ENCODE data around the gene SPSB2. TPM values are rescaled to one million over a fixed set of nuclear protein-coding genes. Genes with fewer than 3 reads are reported as not detected.
"Not testable (repeated sequence)": the region's sequence is repeated elsewhere in the genome, so short reads cannot be mapped to it uniquely, and the experiment has no call there.

The SPSB2 gene
- total RNA-seq, 2 experiments from 2014 or later: 3.8 to 4.7 TPM

DNA sequence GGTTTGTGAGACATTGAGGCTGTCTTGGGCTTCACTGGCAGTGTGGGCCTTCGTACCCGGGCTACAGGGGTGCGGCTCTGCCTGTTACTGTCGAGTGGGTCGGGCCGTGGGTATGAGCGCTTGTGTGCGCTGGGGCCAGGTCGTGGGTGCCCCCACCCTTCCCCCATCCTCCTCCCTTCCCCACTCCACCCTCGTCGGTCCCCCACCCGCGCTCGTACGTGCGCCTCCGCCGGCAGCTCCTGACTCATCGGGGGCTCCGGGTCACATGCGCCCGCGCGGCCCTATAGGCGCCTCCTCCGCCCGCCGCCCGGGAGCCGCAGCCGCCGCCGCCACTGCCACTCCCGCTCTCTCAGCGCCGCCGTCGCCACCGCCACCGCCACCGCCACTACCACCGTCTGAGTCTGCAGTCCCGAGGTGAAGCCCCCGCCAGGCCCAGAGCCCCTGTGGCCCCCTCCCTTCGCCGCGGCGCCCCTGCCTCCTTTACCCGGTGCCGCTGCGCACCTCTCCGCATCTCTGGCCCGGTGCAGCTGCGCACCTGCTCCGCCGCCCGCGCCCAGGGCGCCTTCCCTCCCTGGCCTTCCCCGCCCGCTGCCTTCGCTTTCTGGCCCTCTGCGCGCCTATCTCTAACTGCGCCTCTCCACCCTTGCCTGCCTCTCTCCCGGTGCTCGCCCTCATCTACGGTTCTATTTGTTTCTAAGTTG is 41.3 kb upstream of the SPSB2 start, which contains the start of gene ENO2:
ENO2 (plus strand) TSS at position 335 of the 701 bp plus-strand sequence. CDS start 1,253 bp downstream, outside the sequence.
- DNase-seq: peak; percentile 88
- POLR2A ChIA-PET: interaction anchor here (0.5 to 2.6 kb wide), 5 partner anchors 10 to 29 kb away, joined by 3 to 11 read pairs (median 9); partner anchors contain the start of genes C12orf57, LRRC23 and RNU7-1
- Mint-ChIP-seq H3K4me1 (ENCODE audit: low read depth) (peaks cover 30% of the 10 kb centered on the region), H3K9me3 (no peaks in the 10 kb centered on the region), H3K36me3 (peaks cover 22% of the 10 kb centered on the region), H3K27me3 (no peaks in the 10 kb centered on the region), H3K27ac (peak within 1 kb of the TSS; percentile 88), H3K4me3 (peak within 1 kb of the TSS; percentile 92)
- intact Hi-C loops (cut with micrococcal nuclease): loop anchor here (1.0 to 2.0 kb wide), 4 partner anchors 23 to 104 kb away; partner anchors contain the start of genes LPCAT3 and SPSB2
- CTCF ChIA-PET: interaction anchor here (1.3 to 4.1 kb wide), 5 partner anchors 10 to 42 kb away, joined by 3 to 22 read pairs (median 12); partner anchors contain the start of gene SPSB2

DNA sequence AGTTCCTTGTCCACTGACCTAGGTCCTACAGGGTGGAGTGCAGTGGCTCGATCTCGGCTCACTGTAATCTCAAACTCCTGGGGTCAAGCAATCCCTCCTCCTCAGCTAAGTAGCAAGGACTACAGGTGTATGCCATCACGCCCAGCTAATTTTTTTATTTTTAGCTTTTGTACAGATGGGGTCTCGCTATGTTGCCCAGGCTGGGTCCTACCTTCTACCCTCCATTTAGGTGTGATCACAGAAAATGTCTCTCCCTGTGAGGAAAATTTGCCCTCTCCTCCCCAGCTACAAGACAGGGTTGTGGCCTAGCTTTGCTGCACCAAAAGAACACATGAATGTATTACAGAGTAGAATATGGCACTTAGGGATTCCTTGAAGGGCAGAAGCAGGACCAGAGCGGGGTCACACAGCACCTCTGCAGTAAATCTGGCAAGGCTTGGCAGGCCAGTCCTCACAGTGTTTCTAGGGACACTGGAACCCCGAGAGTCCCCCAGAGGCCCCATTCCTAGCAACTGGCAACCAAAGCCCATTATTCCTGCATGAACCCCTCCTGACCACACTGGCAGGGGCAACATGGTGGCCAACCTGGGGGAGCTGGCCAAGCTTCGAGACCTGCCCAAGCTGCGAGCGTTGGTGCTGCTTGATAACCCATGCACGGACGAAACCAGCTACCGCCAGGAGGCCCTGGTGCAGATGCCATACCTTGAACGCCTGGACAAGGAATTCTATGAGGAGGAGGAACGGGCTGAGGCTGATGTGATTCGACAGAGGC is 39.2 kb upstream of the SPSB2 start:
- H3K27ac Mint-ChIP-seq: no peak overlapping the region
- intact Hi-C loops (cut with micrococcal nuclease): no loop called here
- CTCF ChIA-PET: interaction anchor here (0.6 to 4.1 kb wide), 11 partner anchors 9 to 106 kb away, joined by 3 to 22 read pairs (median 3); partner anchors contain the start of genes C12orf57, LPCAT3, RNU7-1 and SPSB2

DNA sequence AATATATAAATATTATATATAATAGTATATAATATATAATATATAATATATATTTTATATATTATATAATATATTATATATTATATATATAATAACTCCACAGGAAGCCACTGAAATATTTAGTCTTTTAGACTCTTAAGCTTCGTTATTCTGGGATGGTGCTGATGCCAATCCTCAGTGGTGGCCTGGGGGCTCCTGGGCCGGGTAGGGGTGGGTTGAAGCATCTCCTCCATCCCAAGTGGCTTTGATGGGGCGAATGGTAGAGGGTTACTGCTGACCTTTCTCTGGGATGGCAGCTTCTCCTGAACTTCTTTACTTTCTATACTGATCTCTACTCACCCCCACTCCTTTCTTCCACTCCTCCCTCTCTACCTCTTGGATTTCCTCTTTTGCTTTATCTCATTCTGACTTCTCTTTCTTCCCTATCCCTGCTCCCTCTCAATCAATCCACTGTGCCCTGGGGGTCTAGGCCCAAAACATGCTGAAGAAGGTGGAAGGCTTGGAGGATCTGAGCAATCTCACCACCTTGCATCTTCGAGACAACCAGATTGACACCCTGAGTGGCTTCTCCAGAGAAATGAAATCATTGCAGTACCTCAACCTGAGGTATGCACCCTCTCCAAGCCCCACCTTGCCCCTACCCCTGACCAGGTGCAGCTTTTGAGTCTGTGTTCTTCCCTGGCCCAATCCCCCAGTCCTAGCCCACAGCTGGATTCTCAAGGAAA is 36.5 kb upstream of the SPSB2 start:
- no peaks in the 10 kb centered on the region for H3K27me3 Mint-ChIP-seq
- CTCF ChIA-PET: interaction anchor here (1.0 to 5.2 kb wide), 3 partner anchors 15 to 37 kb away, joined by 4 to 31 read pairs (median 13); partner anchors contain the start of gene SPSB2
- H3K27ac Mint-ChIP-seq: no peak overlapping the region

More for the DNA sequence above, 39.2 kb upstream of the SPSB2 start:
- Mint-ChIP-seq H3K9me3 (no peaks in the 10 kb centered on the region), H3K4me1 (ENCODE audit: low read depth) (peaks cover 28% of the 10 kb centered on the region), H3K36me3 (peaks cover 15% of the 10 kb centered on the region), H3K27me3 (no peaks in the 10 kb centered on the region), H3K4me3 (no peak overlapping the region)
- POLR2A ChIA-PET: interaction anchor here (1.2 to 2.3 kb wide), 3 partner anchors 8 to 32 kb away, joined by 3 to 11 read pairs (median 5); partner anchors contain the start of genes C12orf57, LRRC23 and RNU7-1
- no peak for DNase-seq

DNA sequence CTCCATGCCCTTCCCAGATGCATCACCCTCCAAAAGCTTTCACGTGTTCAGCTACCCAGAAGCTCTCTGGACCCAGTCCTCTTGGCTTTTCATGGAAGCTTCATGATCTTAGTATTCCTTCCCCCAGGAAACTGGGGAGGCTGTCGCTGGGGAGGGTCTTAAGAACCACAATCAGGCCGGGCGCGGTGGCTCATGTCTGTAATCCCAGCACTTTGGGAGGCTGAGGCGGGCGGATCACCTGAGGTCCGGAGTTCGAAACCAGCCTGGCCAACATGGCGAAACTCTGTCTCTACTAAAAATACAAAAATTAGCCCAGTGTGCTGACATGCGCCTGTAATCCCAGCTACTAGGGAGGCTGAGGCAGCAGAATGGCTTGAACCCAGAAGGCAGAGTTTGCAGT is 35.0 kb upstream of the SPSB2 start:
- H3K27ac Mint-ChIP-seq; H3K4me1 Mint-ChIP-seq (ENCODE audit: low read depth); H3K27me3 Mint-ChIP-seq; H3K36me3 Mint-ChIP-seq; H3K4me3 Mint-ChIP-seq; intact Hi-C loops (cut with micrococcal nuclease); DNase-seq; H3K9me3 Mint-ChIP-seq: not testable (repeated sequence)
- ChIA-PET POLR2A (interaction anchor here (0.7 to 3.0 kb wide), 4 partner anchors 30 to 36 kb away, joined by 3 to 13 read pairs (median 6); partner anchors contain the start of genes C12orf57, RNU7-1 and SPSB2), CTCF (interaction anchor here (4.0 to 5.2 kb wide), 3 partner anchors 17 to 35 kb away, joined by 13 to 31 read pairs (median 23); partner anchors contain the start of gene SPSB2)

More for the DNA sequence above, 36.5 kb upstream of the SPSB2 start:
- POLR2A ChIA-PET: interaction anchor here (1.5 to 3.0 kb wide), 3 partner anchors 18 to 37 kb away, joined by 5 to 13 read pairs (median 8); partner anchors contain the start of genes C12orf57, RNU7-1 and SPSB2
- no peak for DNase-seq
- intact Hi-C loops (cut with micrococcal nuclease): no loop called here
- Mint-ChIP-seq H3K4me3 (no peak overlapping the region), H3K36me3 (no peaks in the 10 kb centered on the region), H3K4me1 (ENCODE audit: low read depth) (peaks cover 11% of the 10 kb centered on the region), H3K9me3 (no peaks in the 10 kb centered on the region)

DNA sequence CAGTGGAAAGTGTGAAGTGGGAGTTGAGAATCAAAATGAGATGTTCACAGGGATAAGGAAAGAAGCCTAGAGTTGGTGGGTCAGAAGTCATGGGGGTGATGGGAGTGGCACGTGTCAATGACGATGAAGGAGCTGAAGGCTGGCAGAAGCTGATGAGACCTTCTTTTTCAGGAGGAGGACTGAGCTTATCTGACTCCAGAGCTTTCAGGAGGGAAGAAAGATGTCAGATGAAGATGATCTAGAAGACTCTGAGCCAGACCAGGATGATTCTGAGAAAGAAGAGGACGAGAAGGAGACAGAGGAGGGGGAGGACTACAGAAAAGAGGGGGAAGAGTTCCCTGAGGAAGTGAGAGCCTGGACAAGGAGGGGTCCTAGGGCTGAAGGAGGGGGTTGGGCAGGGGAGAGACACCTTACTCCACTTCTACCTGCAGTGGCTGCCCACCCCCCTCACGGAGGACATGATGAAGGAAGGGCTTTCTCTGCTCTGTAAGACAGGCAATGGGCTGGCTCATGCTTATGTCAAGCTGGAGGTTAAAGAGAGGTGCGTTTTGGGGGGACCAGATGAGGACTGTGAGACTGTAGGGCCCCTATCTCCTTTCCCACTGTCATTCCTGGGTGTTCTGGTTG is 32.4 kb upstream of the SPSB2 start:
- Mint-ChIP-seq H3K9me3 (no peaks in the 10 kb centered on the region), H3K4me3 (no peak overlapping the region), H3K27ac (no peak overlapping the region), H3K27me3 (no peaks in the 10 kb centered on the region), H3K4me1 (ENCODE audit: low read depth) (no peaks in the 10 kb centered on the region), H3K36me3 (no peaks in the 10 kb centered on the region)
- CTCF ChIA-PET: interaction anchor here (0.6 to 5.2 kb wide), 8 partner anchors 14 to 182 kb away, joined by 3 to 31 read pairs (median 3); partner anchors contain the start of genes C12orf57, COPS7A, MLF2 and RNU7-1
- no peak for DNase-seq
- POLR2A ChIA-PET: interaction anchor here (0.6 to 2.1 kb wide), 4 partner anchors 8 to 1031 kb away, joined by 3 to 11 read pairs (median 4); partner anchors contain the start of gene ENO2
- intact Hi-C loops (cut with micrococcal nuclease): loop anchor here (2.0 kb wide), 1 partner anchor 31 kb away; no protein-coding TSS in a partner anchor

DNA sequence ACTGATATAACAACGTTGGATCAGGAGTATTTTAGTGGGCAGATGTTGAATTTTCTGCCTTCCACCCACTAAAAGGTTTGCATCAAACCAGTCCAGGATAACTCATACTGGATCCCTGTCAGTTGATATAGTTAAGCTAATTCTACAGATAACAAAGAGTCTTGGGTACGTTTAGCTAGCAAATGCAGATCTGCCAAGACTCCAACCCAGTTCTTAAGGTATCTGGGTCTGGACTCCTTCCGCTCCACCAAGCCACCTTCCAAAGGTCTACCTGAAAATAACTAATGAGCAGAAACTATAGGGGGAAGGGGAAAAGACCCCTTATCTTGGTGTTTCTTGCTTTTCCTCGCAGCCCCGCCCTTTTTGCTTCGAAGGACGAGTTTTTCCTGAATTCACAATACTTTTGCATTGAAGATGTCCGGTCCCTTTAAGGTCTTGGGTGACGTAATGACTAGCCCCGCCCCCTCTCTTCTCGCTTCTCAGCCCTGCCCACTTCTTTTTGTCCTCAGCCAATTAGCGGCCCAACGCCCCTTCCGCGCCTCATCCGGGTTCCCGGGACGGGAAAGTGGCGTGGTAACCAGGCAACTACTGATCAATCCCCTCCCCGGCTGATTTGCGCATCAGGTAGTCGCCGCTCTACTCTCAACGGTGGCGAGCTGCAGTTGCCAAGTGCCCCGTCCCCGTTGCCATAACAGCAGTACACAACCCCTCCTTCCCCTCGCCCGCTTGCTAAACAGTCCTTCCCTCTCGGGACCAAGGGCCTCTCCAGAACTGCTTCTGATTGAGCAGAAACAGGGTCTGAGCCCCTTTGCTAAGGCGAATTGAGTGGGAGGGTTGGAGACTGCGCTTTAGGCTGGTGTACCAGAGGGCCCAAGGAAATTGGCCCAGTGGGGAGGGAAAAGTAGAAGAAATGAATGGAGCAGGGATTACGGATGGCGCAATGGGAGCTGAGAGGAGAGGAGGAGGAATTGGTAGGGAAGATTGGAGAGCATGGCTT is 31.5 kb upstream of the SPSB2 start, which contains the start of gene LRRC23:
LRRC23 (plus strand) TSS at position 543 of the 997 bp plus-strand sequence. CDS start 812 bp downstream, outside the sequence.
- peaks cover 5% of the 10 kb centered on the region for H3K4me1 Mint-ChIP-seq (ENCODE audit: low read depth)
- POLR2A ChIA-PET: interaction anchor here (0.7 to 2.1 kb wide), 5 partner anchors 9 to 35 kb away, joined by 3 to 11 read pairs (median 5); partner anchors contain the start of genes ENO2 and SPSB2
- no peak within 1 kb of the TSS for H3K4me3 Mint-ChIP-seq
- H3K9me3 Mint-ChIP-seq: no peaks in the 10 kb centered on the region
- CTCF ChIA-PET: interaction anchor here (1.1 to 5.2 kb wide), 5 partner anchors 13 to 152 kb away, joined by 3 to 31 read pairs (median 23); partner anchors contain the start of genes MLF2 and SPSB2
- H3K27ac Mint-ChIP-seq: no peak within 1 kb of the TSS
- no peaks in the 10 kb centered on the region for H3K36me3 Mint-ChIP-seq
- no peaks in the 10 kb centered on the region for H3K27me3 Mint-ChIP-seq
- intact Hi-C loops (cut with micrococcal nuclease): loop anchor here (1.0 to 2.0 kb wide), 4 partner anchors 13 to 52 kb away; partner anchors contain the start of genes SPSB2 and USP5
- DNase-seq: peak; percentile 99

DNA sequence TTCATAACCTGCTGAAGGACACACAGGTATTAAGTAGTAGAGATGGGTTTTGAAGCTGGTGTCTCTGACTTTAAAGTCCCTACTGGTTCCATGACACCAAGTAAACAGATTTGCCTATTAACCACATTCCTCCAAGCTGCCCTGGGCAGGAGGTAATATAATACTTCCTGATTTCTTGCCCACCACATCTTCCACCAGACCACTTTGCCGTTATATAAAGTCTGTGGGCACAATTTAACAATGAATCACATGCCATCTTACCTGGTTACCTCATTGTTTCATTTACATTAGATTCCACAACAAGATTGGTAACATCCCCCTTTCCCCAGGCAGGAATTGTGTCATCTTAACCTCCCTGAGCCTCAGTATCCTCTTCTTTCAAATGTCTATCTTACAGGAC is 30.6 kb upstream of the SPSB2 start:
- Mint-ChIP-seq H3K9me3 (no peaks in the 10 kb centered on the region), H3K4me3 (no peak overlapping the region), H3K27me3 (no peaks in the 10 kb centered on the region), H3K4me1 (ENCODE audit: low read depth) (peaks cover 7% of the 10 kb centered on the region), H3K27ac (no peak overlapping the region), H3K36me3 (no peaks in the 10 kb centered on the region)
- ChIA-PET POLR2A (interaction anchor here (0.7 to 2.1 kb wide), 3 partner anchors 10 to 36 kb away, joined by 3 to 11 read pairs (median 5); partner anchors contain the start of gene ENO2), CTCF (interaction anchor here (3.3 kb wide), 1 partner anchor 12 kb away, joined by 24 read pairs; no protein-coding TSS in a partner anchor)
- no peak for DNase-seq
- intact Hi-C loops (cut with micrococcal nuclease): loop anchor here (1.0 to 2.0 kb wide), 4 partner anchors 12 to 51 kb away; partner anchors contain the start of genes SPSB2 and USP5

DNA sequence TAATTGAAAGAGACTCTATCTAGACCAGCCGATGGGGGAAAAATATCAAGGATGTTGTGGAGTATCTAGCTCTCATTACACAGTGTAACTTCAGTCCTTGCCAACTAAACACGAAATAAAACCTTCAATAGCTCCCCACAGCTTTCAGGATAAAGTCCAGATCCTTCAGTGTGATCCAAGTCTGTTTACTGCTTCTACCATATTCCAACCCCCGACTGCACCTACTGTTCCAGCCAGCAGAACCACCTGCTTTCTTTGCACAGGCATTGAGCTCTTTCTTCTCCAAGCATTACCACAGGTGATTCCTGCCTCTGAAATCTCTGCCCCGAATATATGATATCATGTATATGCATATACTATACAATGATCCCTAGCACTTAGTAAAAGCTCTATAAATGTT is 29.3 kb upstream of the SPSB2 start:
- Mint-ChIP-seq H3K27me3 (no peaks in the 10 kb centered on the region), H3K4me3 (no peak overlapping the region), H3K36me3 (no peaks in the 10 kb centered on the region), H3K9me3 (no peaks in the 10 kb centered on the region), H3K27ac (no peak overlapping the region), H3K4me1 (ENCODE audit: low read depth) (peaks cover 7% of the 10 kb centered on the region)
- no peak for DNase-seq
- ChIA-PET POLR2A (interaction anchor here (1.0 kb wide), 1 partner anchor 34 kb away, joined by 3 read pairs; no protein-coding TSS in a partner anchor), CTCF (interaction anchor here (1.2 to 3.3 kb wide), 2 partner anchors 11 to 21 kb away, joined by 3 to 24 read pairs; no protein-coding TSS in a partner anchor)
- intact Hi-C loops (cut with micrococcal nuclease): no loop called here

DNA sequence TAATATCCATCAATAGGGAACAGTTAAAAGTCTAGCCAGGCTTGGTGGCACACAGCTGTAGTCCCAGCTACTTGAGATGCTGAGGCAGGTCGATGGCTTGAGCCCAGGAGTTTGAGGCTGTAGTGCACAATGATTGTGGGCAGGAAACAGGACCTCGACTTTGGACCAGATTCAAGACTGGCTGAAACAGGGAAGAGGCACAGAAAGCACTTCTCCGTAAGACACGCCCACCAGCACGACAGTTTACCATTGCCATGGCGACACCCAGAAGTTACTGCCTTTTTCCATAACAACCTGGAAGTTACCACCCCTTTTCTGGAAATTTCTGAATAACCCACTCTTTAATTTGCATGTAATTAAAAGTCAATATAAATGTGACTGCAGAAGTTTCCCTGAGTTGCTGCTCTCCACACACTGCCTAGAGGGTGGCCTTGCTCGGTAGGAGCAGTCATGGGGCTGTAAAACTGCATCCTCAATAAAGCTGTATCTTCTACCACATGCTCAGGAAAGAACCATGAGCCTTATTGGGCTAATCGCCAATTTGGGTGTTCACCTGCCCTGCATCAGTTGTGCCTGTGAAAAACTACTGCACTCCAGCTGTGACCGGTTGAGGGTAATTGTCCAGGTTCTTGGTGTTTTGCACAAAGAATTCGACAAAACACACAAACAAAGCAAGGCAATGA is 26.9 kb upstream of the SPSB2 start:
- H3K27me3 Mint-ChIP-seq: no peaks in the 10 kb centered on the region
- peaks cover 7% of the 10 kb centered on the region for H3K4me1 Mint-ChIP-seq (ENCODE audit: low read depth)
- no peaks in the 10 kb centered on the region for H3K36me3 Mint-ChIP-seq
- peak; percentile 47 for DNase-seq
- H3K9me3 Mint-ChIP-seq: no peaks in the 10 kb centered on the region
- POLR2A ChIA-PET: interaction anchor here (0.7 kb wide), 1 partner anchor 27 kb away, joined by 3 read pairs; the partner anchor contains the start of gene SPSB2
- intact Hi-C loops (cut with micrococcal nuclease): no loop called here
- CTCF ChIA-PET: interaction anchor here (0.6 to 1.5 kb wide), 4 partner anchors 9 to 119 kb away, joined by 4 to 7 read pairs (median 5); no protein-coding TSS in a partner anchor
- H3K27ac Mint-ChIP-seq: no peak overlapping the region
- H3K4me3 Mint-ChIP-seq: no peak overlapping the region
